ENCODE measurements around the gene C22orf23.
"Not testable (repeated sequence)": the region's sequence is repeated elsewhere in the genome, so short reads cannot be mapped to it uniquely, and the experiment has no call there.

Gene C22orf23

DNA sequence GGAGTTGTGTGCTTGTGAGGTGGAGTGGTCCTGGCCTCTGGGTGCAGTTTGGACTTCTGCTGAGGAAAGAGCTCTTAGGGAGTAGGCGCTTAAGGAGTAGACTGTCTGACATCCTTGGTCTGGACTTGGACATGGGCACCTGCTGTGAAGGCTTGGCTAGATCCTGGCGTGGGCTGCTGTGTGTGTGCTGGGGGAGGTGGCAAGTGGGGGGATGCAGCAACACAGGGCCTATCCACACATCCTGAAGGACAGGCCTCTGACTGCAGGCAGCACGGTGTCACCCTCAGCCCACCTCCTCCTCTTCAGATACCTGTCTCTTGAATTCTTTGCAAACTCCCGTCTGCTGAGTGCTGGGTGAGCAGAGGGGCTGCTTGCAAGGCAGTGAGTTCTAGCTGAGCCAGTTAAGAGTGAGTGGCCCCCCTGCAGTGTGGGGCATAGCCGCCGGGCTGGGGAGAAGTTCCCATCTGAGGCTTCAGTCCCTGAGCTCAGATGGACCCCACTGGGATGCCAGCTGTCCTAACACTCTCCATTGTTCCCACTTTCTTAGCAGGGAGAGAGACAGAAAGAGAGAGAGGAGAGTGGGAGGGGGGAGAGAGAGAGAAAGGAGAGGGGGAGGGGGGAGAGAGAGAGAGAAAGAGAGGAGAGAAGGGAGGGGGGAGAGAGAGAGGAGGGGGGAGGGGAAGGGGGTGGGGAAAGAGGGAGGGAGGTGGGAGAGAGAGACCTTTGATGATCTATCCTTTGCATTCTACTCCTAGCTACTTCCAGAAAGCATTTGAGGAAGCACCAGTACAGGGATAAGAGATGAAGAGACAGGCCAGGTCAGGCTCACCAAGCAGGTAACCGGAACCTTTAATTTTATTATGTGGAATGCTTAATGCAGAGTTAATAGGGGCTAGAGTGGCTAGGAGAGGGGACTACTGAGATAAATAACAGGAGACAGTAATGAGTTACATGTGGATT is 18.4 kb upstream of the C22orf23 start:
- Mint-ChIP-seq H3K4me1 (ENCODE audit: low read depth) (no peaks in the 10 kb centered on the region), H3K27ac (no peak overlapping the region), H3K36me3 (ENCODE audit: low read depth) (peaks cover 17% of the 10 kb centered on the region), H3K4me3 (no peak overlapping the region), H3K9me3 (no peaks in the 10 kb centered on the region), H3K27me3 (ENCODE audit: low read depth) (no peaks in the 10 kb centered on the region)

DNA sequence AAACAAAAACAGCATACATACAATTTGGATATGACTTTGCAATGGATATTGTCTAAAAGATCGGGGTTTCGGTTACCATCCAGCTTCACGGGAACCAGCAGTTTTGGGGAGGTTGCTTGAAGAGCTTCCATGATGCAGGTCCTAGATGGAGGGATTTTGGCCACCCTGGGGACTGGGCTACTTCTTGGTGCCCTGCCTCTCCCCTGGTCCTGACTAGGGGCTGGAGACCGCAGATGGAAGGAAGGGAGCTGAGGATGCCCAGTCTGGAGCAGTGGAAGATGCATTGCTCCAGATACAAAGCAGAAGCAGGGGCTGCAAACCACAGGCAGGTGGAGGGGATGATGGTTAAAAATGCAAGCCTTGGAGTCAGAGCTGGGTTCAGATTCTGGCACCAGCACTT is 17.5 kb upstream of the C22orf23 start:
- Mint-ChIP-seq H3K9me3 (no peaks in the 10 kb centered on the region), H3K27ac (no peak overlapping the region), H3K4me3 (no peak overlapping the region), H3K36me3 (ENCODE audit: low read depth) (peaks cover 20% of the 10 kb centered on the region), H3K4me1 (ENCODE audit: low read depth) (peaks cover 2% of the 10 kb centered on the region), H3K27me3 (ENCODE audit: low read depth) (no peaks in the 10 kb centered on the region)

DNA sequence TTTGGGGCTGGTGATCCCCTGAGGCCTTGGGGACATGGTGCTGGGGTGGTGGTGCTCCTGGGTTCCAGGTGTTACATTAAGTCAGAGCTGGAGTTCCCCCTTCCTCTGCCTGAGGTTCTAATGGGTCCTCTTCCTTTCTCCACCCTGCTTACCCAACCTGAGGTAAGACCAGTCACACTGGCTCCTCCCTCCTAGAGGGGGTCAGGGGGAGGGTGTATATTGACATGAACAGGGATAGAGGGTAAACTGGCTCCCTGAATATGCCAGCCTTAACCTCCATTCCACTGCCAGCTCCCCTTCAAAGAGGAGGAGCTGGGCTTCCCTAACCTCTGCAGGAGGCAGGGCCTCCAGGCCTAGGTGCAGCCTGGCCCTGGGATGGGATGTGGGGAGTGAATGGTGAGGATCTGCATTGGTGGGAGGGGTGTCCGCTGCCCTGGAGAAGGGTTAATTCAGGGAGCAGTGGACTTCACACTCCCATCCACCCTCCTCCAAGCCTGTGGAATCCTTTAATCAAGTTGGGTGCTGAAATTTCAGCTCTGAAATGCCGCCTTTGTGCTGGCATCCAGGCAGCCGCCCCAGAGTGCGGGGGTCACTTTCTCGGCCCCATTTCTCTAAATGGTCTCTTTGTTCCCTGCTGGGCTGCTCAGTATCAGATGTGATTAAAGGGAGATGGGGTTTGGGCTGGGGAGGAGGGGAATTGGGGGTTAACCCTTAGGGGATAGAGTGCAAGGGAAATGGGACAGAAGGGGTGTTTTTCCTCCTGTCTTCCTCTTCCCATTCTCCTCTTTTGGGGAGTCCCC is 15.3 kb upstream of the C22orf23 start:
- no peaks in the 10 kb centered on the region for H3K9me3 Mint-ChIP-seq
- H3K36me3 Mint-ChIP-seq (ENCODE audit: low read depth) = peaks cover 24% of the 10 kb centered on the region
- no peaks in the 10 kb centered on the region for H3K27me3 Mint-ChIP-seq (ENCODE audit: low read depth)

DNA sequence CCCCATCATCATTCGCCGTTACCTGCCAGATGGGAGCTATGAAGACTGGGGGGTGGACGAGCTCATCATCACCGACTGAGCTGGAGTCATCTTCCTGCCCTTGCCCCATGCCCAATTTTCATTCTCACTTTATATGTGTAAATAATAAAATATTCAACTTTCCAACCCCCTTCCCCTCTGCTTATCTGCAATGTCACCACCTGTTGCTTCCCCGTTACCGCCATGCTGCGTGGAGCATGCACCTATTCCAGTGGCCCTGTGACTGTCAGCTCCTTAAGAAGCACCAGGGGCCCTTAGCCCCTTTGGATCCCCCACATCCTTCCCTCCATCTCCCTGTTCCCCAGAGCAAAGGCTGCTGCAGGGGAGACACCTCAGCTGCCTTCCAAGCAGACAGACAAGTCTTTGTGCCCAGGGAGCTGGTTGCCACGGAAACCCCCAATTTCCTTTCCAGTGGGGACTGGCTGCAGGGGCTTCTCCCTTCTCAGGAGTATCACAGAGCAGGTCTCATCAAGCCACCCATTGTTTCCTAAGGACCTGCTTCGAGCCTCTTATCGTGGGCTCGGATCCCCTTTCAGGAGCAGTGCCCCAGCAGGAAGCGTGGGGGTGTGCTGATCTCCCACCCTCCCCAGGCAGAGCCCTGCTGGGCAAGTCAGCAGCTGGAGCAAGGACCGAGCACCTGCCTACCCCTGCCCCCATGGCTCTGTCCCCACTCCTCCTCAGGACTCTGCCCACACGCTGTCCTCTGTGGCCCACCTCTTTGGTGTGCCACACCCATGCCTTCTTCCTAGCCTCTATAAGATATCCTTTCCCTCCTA is 14.4 kb upstream of the C22orf23 start:
- H3K4me3 Mint-ChIP-seq = no peak overlapping the region
- no peaks in the 10 kb centered on the region for H3K27me3 Mint-ChIP-seq (ENCODE audit: low read depth)
- H3K4me1 Mint-ChIP-seq (ENCODE audit: low read depth) = peaks cover 4% of the 10 kb centered on the region
- no peaks in the 10 kb centered on the region for H3K9me3 Mint-ChIP-seq
- H3K27ac Mint-ChIP-seq = no peak overlapping the region
- H3K36me3 Mint-ChIP-seq (ENCODE audit: low read depth) = peaks cover 24% of the 10 kb centered on the region

More for the DNA sequence above, 15.3 kb upstream of the C22orf23 start:
- H3K4me1 Mint-ChIP-seq (ENCODE audit: low read depth) = peaks cover 4% of the 10 kb centered on the region
- no peak overlapping the region for H3K4me3 Mint-ChIP-seq
- H3K27ac Mint-ChIP-seq = no peak overlapping the region

DNA sequence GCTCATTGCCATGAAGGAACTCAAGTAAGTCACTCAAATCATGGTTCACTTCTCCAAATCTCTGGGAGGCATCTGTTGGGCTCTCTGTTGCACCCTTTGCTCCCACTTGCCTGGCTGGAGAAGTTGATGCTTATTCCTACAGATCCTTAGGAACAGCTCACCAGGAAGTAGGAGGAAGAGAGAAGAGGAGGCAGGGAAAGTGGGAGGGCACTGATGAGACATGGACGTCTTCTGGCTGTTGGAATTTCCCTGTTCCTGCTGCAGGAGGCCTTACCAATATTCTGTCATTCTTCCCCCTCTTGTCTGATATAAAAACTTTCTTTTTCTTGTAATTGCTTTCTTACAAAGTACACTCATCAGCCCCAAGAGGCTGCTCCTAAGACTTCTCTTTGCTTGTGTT is 13.7 kb upstream of the C22orf23 start:
- Mint-ChIP-seq H3K4me3 (no peak overlapping the region), H3K27me3 (ENCODE audit: low read depth) (no peaks in the 10 kb centered on the region), H3K27ac (no peak overlapping the region), H3K36me3 (ENCODE audit: low read depth) (peaks cover 27% of the 10 kb centered on the region), H3K4me1 (ENCODE audit: low read depth) (peaks cover 4% of the 10 kb centered on the region), H3K9me3 (no peaks in the 10 kb centered on the region)

DNA sequence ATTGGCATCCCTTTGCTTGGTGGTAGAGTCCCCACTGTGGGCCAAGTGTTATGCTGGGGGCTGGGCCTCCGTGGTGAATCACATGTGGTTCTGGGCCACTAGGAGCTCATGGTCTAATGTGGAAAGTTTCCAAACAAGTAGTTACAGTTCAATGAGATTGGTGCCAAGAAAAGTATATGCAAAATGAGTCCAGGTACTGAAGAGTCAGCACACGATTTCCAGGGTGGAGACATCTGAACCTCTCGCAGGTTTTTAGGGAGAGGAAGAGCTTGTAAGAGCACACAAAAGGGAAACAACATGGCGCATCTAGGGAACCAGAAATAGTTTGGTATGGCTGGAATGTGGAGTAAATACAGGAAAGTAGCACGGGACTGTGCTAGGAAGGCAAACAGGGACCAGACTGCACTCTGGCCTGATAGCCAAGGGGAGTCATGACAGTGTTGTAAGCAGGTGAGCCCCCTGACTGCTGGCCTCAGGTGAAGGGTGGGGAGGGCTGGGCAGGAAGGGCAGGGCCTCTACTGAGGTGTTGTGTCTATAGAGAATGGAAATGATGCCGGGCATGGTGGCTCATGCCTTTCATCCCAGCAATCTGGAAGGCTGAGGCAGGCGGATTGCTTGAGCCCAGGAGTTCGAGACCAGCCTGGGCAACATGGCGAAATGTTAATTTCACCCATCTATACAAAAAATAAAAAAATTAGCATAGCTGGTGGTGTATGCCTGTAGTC is 12.7 kb upstream of the C22orf23 start:
- Mint-ChIP-seq H3K27ac (peak overlapping the region; percentile 38), H3K4me1 (ENCODE audit: low read depth) (peaks cover 4% of the 10 kb centered on the region), H3K36me3 (ENCODE audit: low read depth) (peaks cover 35% of the 10 kb centered on the region), H3K27me3 (ENCODE audit: low read depth) (no peaks in the 10 kb centered on the region), H3K9me3 (no peaks in the 10 kb centered on the region), H3K4me3 (no peak overlapping the region)

DNA sequence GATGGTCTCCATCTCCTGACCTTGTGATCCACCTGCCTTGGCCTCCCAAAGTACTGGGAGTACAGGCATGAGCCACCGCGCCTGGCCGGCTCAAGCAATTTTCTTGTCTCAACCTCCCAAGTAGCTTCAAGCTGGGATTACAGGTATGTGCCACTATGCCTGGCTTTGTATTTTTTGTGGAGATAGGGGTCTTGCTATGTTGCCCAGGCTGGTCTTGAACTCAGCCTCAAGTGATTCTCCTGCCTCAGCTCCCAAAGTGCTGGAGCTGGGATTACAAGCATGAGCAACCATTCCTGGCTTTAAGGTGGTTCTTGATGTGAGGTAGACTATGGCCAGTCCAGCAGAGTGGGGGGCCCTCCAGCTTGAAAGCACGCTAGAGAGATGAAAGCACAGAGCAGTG is 7.7 kb upstream of the C22orf23 start:
- no peak overlapping the region for H3K27ac Mint-ChIP-seq
- H3K4me3 Mint-ChIP-seq = no peak overlapping the region
- no peaks in the 10 kb centered on the region for H3K27me3 Mint-ChIP-seq (ENCODE audit: low read depth)
- H3K9me3 Mint-ChIP-seq = no peaks in the 10 kb centered on the region
- peaks cover 47% of the 10 kb centered on the region for H3K36me3 Mint-ChIP-seq (ENCODE audit: low read depth)
- peaks cover 3% of the 10 kb centered on the region for H3K4me1 Mint-ChIP-seq (ENCODE audit: low read depth)

DNA sequence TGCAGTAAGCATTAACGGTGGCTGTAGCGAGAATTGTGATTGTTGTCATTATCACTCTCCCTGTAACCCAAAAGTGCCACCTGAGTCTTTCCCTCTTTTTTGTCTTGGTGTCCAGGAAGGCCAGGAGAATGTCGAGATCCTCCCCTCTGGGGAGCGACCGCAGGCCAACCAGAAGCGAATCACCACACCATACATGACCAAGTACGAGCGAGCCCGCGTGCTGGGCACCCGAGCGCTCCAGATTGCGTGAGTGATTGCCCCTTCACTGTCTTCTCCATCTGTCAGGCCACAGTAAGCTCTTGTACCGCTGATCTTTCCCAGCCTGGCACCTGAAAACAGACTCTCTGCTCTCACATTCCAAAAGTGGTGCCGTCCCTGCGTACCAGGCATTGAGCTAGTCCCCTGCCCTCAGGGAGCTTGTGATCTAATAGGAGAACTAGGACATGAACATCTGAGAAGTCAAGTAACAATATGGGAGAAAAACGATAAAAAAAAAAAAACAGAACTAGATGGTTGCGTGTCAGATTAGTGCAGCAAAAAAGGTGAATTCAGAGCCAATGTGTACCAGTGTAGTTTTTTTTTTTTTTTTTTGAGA is 5.9 kb upstream of the C22orf23 start:
- Mint-ChIP-seq H3K9me3 (no peaks in the 10 kb centered on the region), H3K4me3 (no peak overlapping the region), H3K36me3 (ENCODE audit: low read depth) (peaks cover 47% of the 10 kb centered on the region), H3K4me1 (ENCODE audit: low read depth) (peaks cover 7% of the 10 kb centered on the region), H3K27ac (no peak overlapping the region), H3K27me3 (ENCODE audit: low read depth) (no peaks in the 10 kb centered on the region)

DNA sequence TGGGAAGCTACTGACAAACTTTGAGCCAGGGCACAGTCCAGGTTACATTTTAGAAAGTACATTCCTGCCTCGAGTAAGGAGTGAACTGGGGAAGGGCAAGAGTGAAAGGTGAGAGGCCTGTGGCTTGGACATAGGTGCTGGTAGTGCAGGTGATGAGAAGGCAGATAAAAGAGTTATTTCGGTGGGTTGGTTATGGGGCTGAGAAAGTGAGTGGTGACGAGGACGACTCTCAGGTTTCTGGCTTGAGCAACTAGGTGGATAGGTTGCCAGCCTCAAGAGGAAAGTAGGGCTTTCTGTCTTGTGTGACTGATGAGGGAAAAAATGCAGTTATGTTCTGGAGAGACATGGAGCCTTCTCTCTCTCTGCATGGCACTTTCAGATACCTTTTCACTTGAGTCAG is 3.8 kb upstream of the C22orf23 start:
- Mint-ChIP-seq H3K4me3 (no peak overlapping the region), H3K27ac (no peak overlapping the region), H3K36me3 (ENCODE audit: low read depth) (peaks cover 45% of the 10 kb centered on the region), H3K27me3 (ENCODE audit: low read depth) (peaks cover 10% of the 10 kb centered on the region), H3K4me1 (ENCODE audit: low read depth) (peaks cover 14% of the 10 kb centered on the region), H3K9me3 (no peaks in the 10 kb centered on the region)

DNA sequence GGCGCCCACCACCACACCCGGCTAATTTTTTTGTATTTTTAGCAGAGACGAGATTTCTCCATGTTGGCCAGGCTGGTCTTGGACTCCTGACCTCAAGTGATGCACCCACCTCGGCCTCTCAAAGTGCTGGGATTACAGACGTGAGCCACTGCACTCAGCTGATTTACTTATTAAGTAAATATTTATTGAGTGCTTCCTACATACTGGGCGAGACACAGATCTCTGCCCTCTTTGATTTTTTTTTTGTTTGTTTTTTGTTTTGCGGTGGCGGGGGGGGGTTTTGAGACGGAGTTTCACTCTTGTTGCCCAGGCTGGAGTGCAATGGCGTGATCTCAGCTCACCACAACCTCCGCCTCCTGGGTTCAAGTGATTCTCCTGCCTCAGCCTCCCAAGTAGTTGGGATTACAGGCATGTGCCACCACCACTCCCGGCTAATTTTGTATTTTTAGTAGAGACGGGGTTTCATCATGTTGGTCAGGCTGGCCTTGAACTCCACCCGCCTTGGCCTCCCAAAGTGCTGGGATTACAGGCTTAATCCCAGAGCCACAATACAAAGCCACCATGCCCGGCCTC is 2.5 kb upstream of the C22orf23 start:
- peaks cover 36% of the 10 kb centered on the region for H3K36me3 Mint-ChIP-seq (ENCODE audit: low read depth)
- not testable (repeated sequence) for H3K27ac Mint-ChIP-seq, H3K4me3 Mint-ChIP-seq, H3K9me3 Mint-ChIP-seq
- peaks cover 14% of the 10 kb centered on the region for H3K4me1 Mint-ChIP-seq (ENCODE audit: low read depth)
- peaks cover 18% of the 10 kb centered on the region for H3K27me3 Mint-ChIP-seq (ENCODE audit: low read depth)

DNA sequence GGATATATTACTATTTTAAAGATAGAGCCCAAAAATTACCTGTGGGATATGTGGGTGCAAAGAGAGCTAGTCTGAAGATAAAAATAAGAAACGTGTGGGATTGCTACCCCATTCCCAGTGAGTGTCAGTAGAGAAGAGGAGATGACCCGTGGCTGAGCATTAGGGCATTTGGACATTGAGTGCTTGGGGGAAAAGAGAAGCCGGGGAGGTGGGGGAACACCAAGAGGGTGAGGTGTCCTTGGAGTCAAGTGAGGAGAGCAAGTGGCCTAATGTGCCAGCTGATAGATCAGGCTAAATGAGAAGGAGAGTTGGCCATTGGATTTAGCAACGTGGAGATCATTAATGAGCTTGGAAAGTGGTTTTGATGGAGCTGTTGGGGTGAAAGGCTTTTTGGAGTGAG is 1.3 kb upstream of the C22orf23 start:
- Mint-ChIP-seq H3K27ac (no peak overlapping the region), H3K4me3 (peak overlapping the region; percentile 99), H3K4me1 (ENCODE audit: low read depth) (peaks cover 14% of the 10 kb centered on the region), H3K27me3 (ENCODE audit: low read depth) (peaks cover 18% of the 10 kb centered on the region), H3K9me3 (no peaks in the 10 kb centered on the region), H3K36me3 (ENCODE audit: low read depth) (peaks cover 33% of the 10 kb centered on the region)

DNA sequence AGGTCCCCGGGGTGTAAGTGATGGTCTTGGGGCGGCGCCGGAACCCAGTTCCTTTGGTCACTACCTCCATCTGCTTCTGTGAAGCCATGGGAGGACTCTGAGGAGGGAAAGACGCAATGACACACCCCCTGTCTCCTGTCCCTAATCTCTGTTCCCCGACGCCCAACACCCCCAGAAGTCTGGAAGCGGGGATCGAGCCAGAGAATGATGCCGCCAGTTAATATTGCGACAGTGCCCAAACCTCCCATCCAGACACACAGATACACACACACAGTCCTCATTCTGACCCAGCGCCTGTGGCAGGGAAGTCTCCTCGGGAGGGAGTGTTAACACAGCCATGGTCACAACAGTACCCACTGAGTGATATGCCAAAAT is 352 bp downstream of the C22orf23 start:
- peaks cover 20% of the 10 kb centered on the region for H3K36me3 Mint-ChIP-seq (ENCODE audit: low read depth)

DNA sequence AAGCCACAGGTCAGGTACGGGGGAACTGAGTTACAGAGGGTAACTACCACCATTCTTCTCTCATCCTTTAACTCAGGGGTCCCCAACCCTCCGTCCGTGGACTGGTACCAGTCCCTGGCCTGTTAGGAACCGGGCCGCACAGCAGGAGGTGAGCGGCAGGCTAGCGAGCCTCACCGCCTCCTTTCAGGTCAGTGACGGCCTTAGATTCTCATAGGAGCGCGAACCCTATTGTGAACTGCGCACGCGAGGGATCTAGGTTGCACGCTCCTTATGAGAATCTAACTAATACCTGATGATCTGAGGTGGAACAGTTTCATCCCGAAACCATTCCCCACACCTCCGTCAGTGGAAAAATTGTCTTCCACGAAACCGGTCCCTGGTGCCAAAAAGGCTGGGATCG is 772 bp downstream of the C22orf23 start:
- peaks cover 14% of the 10 kb centered on the region for H3K4me1 Mint-ChIP-seq (ENCODE audit: low read depth)
- peak overlapping the region; percentile 99 for H3K4me3 Mint-ChIP-seq
- H3K36me3 Mint-ChIP-seq (ENCODE audit: low read depth) = peaks cover 17% of the 10 kb centered on the region
- H3K9me3 Mint-ChIP-seq, H3K27ac Mint-ChIP-seq: not testable (repeated sequence)
- peaks cover 18% of the 10 kb centered on the region for H3K27me3 Mint-ChIP-seq (ENCODE audit: low read depth)

More for the DNA sequence above, 352 bp downstream of the C22orf23 start:
- Mint-ChIP-seq H3K27ac (peak overlapping the region; percentile 93), H3K9me3 (no peaks in the 10 kb centered on the region), H3K4me3 (peak overlapping the region; percentile 99), H3K27me3 (ENCODE audit: low read depth) (peaks cover 18% of the 10 kb centered on the region), H3K4me1 (ENCODE audit: low read depth) (peaks cover 14% of the 10 kb centered on the region)
